Stimulated activated CD8-positive, alpha-beta memory T cell treated with anti-CD3 and anti-CD28 coated beads, Interleukin-4, amount 100 ng/mL, for 1 hour (primary cell): ENCODE data around the gene ZBTB20.

ENCODE experiments used
- DNase-seq, 2 donors: peaks; one replicate each; pipeline ENCODE4 v3.0.0-alpha.2; 2020; ENCODE audit warnings: low read depth in 2 of 2, low spot score in 1 of 2

The ZBTB20 gene

GRCh38 chr3:114308830-114309229, 838.3 kb downstream of the ZBTB20 start:
- DNase-seq, result no peak

GRCh38 chr3:114308377-114308776, 838.7 kb downstream of the ZBTB20 start:
- no peak for DNase-seq

- no peak for DNase-seq
Observed at GRCh38 chr3:114307832-114308231, 839.3 kb downstream of the ZBTB20 start.

GRCh38 chr3:114307222-114307830, 839.8 kb downstream of the ZBTB20 start:
- no peak for DNase-seq

- DNase-seq, result no peak
Observed at GRCh38 chr3:114299941-114300624, 847.0 kb downstream of the ZBTB20 start.

GRCh38 chr3:114299421-114299820, 847.7 kb downstream of the ZBTB20 start:
- no peak for DNase-seq

- DNase-seq, result no peak
Observed at GRCh38 chr3:114295946-114296345, 851.1 kb downstream of the ZBTB20 start.

GRCh38 chr3:114294940-114295480, 852.1 kb downstream of the ZBTB20 start:
- no peak for DNase-seq

GRCh38 chr3:114293838-114294535, 853.1 kb downstream of the ZBTB20 start, which contains the start of gene TIGIT:
Gene TIGIT, plus strand, starts transcription at chr3:114294028. Its CDS starts 34 bp downstream, at chr3:114294062.
- DNase-seq, result no peak

- DNase-seq, result peak; percentile 87 to 96
Observed at GRCh38 chr3:114290911-114291901, 855.9 kb downstream of the ZBTB20 start.

- no peak for DNase-seq
Observed at GRCh38 chr3:114286266-114286665, 860.8 kb downstream of the ZBTB20 start.

GRCh38 chr3:114285648-114286230, 861.3 kb downstream of the ZBTB20 start:
- DNase-seq, result no peak

- DNase-seq, result no peak
Observed at GRCh38 chr3:114284644-114285043, 862.4 kb downstream of the ZBTB20 start.
